A549 (cell line): Measurements from ENCODE around the gene HINT2. TPM values are rescaled to one million over a fixed set of nuclear protein-coding genes. Genes with fewer than 3 reads are reported as not detected.

ENCODE experiments used
- ATAC-seq, 2 experiments: fragments of 200-7000 bp in 1 of 2; fragments of >200 bp in 1 of 2; cut with Nextera tagmentation in 1 of 2; cut with Tn5 transposase in 1 of 2; 3 replicates each; pipeline versions ENCODE4 v1.8.0 to v1.9.1; 2018 to 2020; ENCODE audit warnings: mild to moderate bottlenecking in 1 of 2, moderate library complexity in 1 of 2
- CTCF ChIA-PET: fragments of 300-600 bp; sonication (Branson Sonifier 250); formaldehyde crosslinking; extraction: SDS; loops from one replicate; lab custom pipeline; 2021; ENCODE audit warnings: antibody characterized with exemption, inconsistent platforms; lab: Yijun Ruan, JAX
- POLR2A ChIA-PET: fragments of 350-600 bp; formaldehyde crosslinking; extraction: SDS; loops from one replicate; lab custom pipeline; 2021; ENCODE audit warnings: antibody characterized with exemption, inconsistent platforms; lab: Yijun Ruan, JAX
- DNase-seq, 2 experiments: peaks; one replicate each; pipeline versions ENCODE4 v3.0.0 to v3.0.0-alpha.2; 2011 to 2016; ENCODE audit warnings: low read depth in 1 of 2, low spot score in 1 of 2
- FAIRE-seq: peaks from 2 replicates; lab custom pipeline; 2011; peaks lifted over from hg19 to GRCh38; lab: Jason Lieb, UNC
- H3K27ac ChIP-seq, 2 experiments: fragments of >200 bp; sonication (Bioruptor Twin); formaldehyde crosslinking; 3 replicates each; pipeline ENCODE4 v1.5.1; 2016 to 2017
- H3K4me1 ChIP-seq: fragments of >200 bp; sonication (Bioruptor Twin); formaldehyde crosslinking; 3 replicates; pipeline ENCODE4 v1.6.1; 2016
- H3K4me2 ChIP-seq: fragments of >200 bp; sonication (Bioruptor Twin); formaldehyde crosslinking; 3 replicates; pipeline ENCODE4 v1.6.1; 2016
- H3K4me3 ChIP-seq: fragments of >200 bp; sonication (Bioruptor Twin); formaldehyde crosslinking; 3 replicates; pipeline ENCODE4 v1.5.1; 2016
- H3K9me3 ChIP-seq: fragments of >200 bp; sonication (Bioruptor Twin); formaldehyde crosslinking; 3 replicates; pipeline ENCODE4 v1.6.1; 2016
- BHLHE40 ChIP-seq: IDR thresholded peaks from 2 replicates; pipeline ENCODE4 v1.6.1; 2012; ENCODE audit warnings: low read depth, low read length, inconsistent platforms
- CBX8 ChIP-seq: fragments of 200-600 bp; sonication (generic); IDR thresholded peaks from 2 replicates; pipeline ENCODE4 v1.6.1; 2016
- CHD4 ChIP-seq: fragments of 200-600 bp; sonication (generic); IDR thresholded peaks from 2 replicates; pipeline ENCODE4 v1.6.1; 2016; ENCODE audit warnings: antibody characterized with exemption, mild to moderate bottlenecking, borderline replicate concordance
- GATA3 ChIP-seq: IDR thresholded peaks from 2 replicates; pipeline ENCODE4 v1.6.1; 2012; ENCODE audit warnings: borderline replicate concordance
- HOXA7 ChIP-seq: fragments of 250-450 bp; sonication (Bioruptor Pico); IDR thresholded peaks from 2 replicates; pipeline ENCODE4 v1.5.0; 2020; ENCODE audit warnings: mild to moderate bottlenecking, moderate library complexity
- JUN ChIP-seq, 2 experiments: fragments of >200 bp; sonication (Bioruptor Twin); formaldehyde crosslinking; IDR thresholded peaks; 2 replicates in 1 of 2; 3 replicates in 1 of 2; pipeline ENCODE4 v1.6.1; 2016 to 2017
- MYC ChIP-seq: IDR thresholded peaks from 2 replicates; pipeline ENCODE4 v1.6.1; 2012; ENCODE audit warnings: mild to moderate bottlenecking, inconsistent platforms, low read length, improper control_type of control experiment, borderline replicate concordance
- NR3C1 ChIP-seq: fragments of >200 bp; sonication (Bioruptor Twin); formaldehyde crosslinking; IDR thresholded peaks from 3 replicates; pipeline ENCODE4 v1.6.1; 2017
- POLR2A ChIP-seq: IDR thresholded peaks from 2 replicates; pipeline ENCODE4 v1.6.1; 2012; ENCODE audit warnings: mild to moderate bottlenecking, low read length
- RAD21 ChIP-seq, 2 experiments: fragments of >200 bp in 1 of 2; sonication (Bioruptor Twin) in 1 of 2; formaldehyde crosslinking in 1 of 2; IDR thresholded peaks in 1 of 2; conservative IDR thresholded peaks in 1 of 2; 2 replicates in 1 of 2; 3 replicates in 1 of 2; pipeline ENCODE4 v1.6.1; 2012 to 2018; ENCODE audit warnings: inconsistent platforms in 1 of 2
- RNF2 ChIP-seq: fragments of 200-600 bp; sonication (generic); IDR thresholded peaks from 2 replicates; pipeline ENCODE4 v1.6.1; 2016; ENCODE audit warnings: low read depth, mild to moderate bottlenecking, antibody characterized with exemption, moderate library complexity, borderline replicate concordance
- SMC3 ChIP-seq: fragments of >200 bp; sonication (Bioruptor Twin); formaldehyde crosslinking; IDR thresholded peaks from 3 replicates; pipeline ENCODE4 v1.6.1; 2018; ENCODE audit warnings: inconsistent platforms
- SREBF2 ChIP-seq: fragments of 450-650 bp; IDR thresholded peaks from 2 replicates; pipeline ENCODE4 v1.6.1; 2014; ENCODE audit warnings: mild to moderate bottlenecking, moderate library complexity
- WGBS: methylation state at CpG from one replicate; pipeline ENCODE4 v1.1.6; 2017; ENCODE audit errors: missing lambda C conversion rate; 5-methylcytosine and 5-hydroxymethylcytosine counted together
- polyA plus RNA-seq, 4 experiments: library from polyadenylated mRNA; depleted of rRNA in 3 of 4; stranded (reverse); fragments of >200 nt; fragmentation: RNase III in 1 of 4; extraction: RNeasy Plus Mini Kit Qiagen cat#74134 plus additional on column Dnase treatment in 1 of 4; gene quantifications; 2 replicates in 3 of 4; 3 replicates in 1 of 4; pipeline ENCODE4 v1.2.3, GENCODE V29; 2011 to 2017
- TF ChIP-seq, protein P1 (sequence below): IDR thresholded peaks from 2 replicates; pipeline ENCODE4 v1.6.1; 2012
- TF ChIP-seq, protein P2 (sequence below): fragments of >200 bp; sonication (Bioruptor Twin); formaldehyde crosslinking; IDR thresholded peaks from 3 replicates; pipeline ENCODE4 v1.5.1; 2016
- TF ChIP-seq, protein P3 (sequence below): fragments of 200-600 bp; sonication (generic); IDR thresholded peaks from 2 replicates; pipeline ENCODE4 v1.6.1; 2016; ENCODE audit warnings: antibody characterized with exemption, mild to moderate bottlenecking, moderate library complexity
- TF ChIP-seq, protein P4 (sequence below): IDR thresholded peaks from 2 replicates; pipeline ENCODE4 v1.6.1; 2012
- TF ChIP-seq, protein P5 (sequence below): fragments of >200 bp; sonication (Bioruptor Twin); formaldehyde crosslinking; IDR thresholded peaks from 3 replicates; pipeline ENCODE4 v1.6.1; 2016
- TF ChIP-seq, protein P6 (sequence below): fragments of 250-450 bp; sonication (Bioruptor Pico); IDR thresholded peaks from 2 replicates; pipeline ENCODE4 v1.5.0; 2020; ENCODE audit warnings: low read depth, mild to moderate bottlenecking, moderate library complexity

The HINT2 gene
- polyA plus RNA-seq, 2 of the 4 experiments (the other 2 are of a cell fraction) = 46.9 to 69.2 TPM

DNA sequence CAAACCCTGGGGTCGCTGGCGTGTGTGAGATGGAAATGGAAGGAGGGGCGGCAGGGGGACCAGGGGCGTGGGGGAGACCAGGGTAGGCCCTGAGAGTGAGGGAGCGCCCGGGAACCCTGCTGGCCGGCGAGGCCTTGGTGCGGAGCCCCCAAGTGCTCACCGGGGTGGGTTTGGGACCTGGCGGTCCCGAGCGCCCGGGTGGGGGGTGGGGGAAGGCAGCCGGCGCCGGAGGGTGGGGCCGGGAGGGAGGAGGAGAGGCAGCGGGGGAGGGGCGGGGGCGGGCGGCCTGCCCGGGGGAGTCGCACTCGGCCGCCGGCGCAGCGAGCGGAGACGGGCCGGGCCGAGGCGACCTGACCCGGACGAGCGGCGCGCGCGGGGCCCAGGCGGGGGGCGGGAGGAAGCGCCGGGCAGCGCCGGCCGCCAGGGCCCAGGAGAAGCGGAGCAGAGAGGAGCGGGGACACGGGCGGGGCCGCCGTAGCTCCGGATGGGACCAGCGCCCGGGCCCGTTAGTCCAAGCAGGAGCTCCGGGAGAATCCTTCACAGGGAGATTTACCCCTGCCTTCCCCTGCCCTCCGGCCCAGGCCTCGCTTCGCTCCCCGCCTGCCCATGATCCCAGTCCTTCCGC lies 23.4 kb downstream of the HINT2 start, which contains the start of gene NPR2:
TSS of gene NPR2 (plus strand) at position 295 of the 625 bp plus-strand sequence. CDS start 818 bp downstream, outside the sequence.
- Histone ChIP-seq H3K4me3 (no peak within 1 kb of the TSS), H3K9me3 (no peaks in the 10 kb centered on the region), H3K4me1 (peaks cover 16% of the 10 kb centered on the region), H3K4me2 (no peak within 1 kb of the TSS), H3K27ac (peak within 1 kb of the TSS in 1 of 2 experiments; percentile 22; a peak in 1 of 6 replicates)
- ChIA-PET CTCF (interaction anchor here (1.0 to 2.7 kb wide), 5 partner anchors 9 to 120 kb away, joined by 3 to 26 read pairs (median 6); partner anchors contain the start of genes HINT2 and SPAG8), POLR2A (no interaction called here)
- ATAC-seq (no peak), DNase-seq (no peak), FAIRE-seq (no peak)
- WGBS = 95% methylated on average over 35 of the region's 64 CpGs
- TF ChIP-seq CHD4 (no peak), POLR2A (no peak), MYC (no peak), SREBF2 (no peak)
- TF ChIP-seq, protein P1, sequence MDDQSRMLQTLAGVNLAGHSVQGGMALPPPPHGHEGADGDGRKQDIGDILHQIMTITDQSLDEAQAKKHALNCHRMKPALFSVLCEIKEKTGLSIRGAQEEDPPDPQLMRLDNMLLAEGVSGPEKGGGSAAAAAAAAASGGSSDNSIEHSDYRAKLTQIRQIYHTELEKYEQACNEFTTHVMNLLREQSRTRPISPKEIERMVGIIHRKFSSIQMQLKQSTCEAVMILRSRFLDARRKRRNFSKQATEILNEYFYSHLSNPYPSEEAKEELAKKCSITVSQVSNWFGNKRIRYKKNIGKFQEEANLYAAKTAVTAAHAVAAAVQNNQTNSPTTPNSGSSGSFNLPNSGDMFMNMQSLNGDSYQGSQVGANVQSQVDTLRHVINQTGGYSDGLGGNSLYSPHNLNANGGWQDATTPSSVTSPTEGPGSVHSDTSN = no peak
- TF ChIP-seq, protein P2, sequence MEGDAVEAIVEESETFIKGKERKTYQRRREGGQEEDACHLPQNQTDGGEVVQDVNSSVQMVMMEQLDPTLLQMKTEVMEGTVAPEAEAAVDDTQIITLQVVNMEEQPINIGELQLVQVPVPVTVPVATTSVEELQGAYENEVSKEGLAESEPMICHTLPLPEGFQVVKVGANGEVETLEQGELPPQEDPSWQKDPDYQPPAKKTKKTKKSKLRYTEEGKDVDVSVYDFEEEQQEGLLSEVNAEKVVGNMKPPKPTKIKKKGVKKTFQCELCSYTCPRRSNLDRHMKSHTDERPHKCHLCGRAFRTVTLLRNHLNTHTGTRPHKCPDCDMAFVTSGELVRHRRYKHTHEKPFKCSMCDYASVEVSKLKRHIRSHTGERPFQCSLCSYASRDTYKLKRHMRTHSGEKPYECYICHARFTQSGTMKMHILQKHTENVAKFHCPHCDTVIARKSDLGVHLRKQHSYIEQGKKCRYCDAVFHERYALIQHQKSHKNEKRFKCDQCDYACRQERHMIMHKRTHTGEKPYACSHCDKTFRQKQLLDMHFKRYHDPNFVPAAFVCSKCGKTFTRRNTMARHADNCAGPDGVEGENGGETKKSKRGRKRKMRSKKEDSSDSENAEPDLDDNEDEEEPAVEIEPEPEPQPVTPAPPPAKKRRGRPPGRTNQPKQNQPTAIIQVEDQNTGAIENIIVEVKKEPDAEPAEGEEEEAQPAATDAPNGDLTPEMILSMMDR = no peak
- TF ChIP-seq, protein P3, sequence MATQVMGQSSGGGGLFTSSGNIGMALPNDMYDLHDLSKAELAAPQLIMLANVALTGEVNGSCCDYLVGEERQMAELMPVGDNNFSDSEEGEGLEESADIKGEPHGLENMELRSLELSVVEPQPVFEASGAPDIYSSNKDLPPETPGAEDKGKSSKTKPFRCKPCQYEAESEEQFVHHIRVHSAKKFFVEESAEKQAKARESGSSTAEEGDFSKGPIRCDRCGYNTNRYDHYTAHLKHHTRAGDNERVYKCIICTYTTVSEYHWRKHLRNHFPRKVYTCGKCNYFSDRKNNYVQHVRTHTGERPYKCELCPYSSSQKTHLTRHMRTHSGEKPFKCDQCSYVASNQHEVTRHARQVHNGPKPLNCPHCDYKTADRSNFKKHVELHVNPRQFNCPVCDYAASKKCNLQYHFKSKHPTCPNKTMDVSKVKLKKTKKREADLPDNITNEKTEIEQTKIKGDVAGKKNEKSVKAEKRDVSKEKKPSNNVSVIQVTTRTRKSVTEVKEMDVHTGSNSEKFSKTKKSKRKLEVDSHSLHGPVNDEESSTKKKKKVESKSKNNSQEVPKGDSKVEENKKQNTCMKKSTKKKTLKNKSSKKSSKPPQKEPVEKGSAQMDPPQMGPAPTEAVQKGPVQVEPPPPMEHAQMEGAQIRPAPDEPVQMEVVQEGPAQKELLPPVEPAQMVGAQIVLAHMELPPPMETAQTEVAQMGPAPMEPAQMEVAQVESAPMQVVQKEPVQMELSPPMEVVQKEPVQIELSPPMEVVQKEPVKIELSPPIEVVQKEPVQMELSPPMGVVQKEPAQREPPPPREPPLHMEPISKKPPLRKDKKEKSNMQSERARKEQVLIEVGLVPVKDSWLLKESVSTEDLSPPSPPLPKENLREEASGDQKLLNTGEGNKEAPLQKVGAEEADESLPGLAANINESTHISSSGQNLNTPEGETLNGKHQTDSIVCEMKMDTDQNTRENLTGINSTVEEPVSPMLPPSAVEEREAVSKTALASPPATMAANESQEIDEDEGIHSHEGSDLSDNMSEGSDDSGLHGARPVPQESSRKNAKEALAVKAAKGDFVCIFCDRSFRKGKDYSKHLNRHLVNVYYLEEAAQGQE = no peak

DNA sequence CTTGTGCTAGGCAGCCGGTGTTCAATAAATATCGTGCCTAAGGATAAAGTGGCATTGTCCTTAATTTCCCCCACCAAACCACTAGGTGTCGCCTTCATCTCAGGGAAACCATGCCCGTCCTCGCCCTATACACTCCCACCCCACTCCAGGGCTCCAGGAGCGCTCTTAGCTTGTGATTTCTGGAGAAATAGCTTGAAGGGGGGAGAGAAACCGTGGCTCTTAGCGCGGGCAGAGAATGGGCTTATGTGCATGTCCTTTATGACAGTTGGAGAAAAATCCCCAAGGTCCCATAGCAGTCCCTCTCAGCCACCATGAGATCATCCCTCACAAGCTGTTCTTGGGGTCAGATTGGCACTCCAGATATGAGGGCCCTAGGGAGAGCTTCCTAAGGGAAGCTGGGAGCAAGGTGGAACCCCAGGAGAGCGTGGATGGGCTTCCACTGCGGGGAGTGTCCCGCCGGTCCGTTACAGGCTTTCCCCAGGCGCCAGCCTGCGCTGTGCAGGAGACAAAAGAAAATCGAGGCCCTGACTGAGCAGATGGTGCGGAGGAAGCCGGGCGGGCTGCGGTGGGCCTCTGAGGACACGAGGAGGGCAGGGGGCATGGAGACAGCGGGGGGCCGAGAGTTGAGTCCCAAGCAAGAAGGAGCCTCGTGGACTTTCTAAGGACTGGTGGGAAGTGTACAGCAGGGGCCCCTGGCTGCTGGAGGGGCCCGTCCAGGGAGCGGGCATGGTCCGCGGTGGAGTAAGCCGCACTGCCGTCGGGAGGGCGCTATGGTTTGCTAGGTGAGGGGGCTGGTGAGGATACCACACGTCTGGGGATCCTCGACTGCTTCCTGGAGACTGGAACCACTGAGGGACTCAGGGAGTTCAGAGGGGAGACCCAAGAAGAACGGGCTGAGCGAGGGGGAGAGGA lies 24.2 kb downstream of the HINT2 start:
- FAIRE-seq (peak; percentile 43), ATAC-seq (peak; percentile 87 to 97), DNase-seq (peak; percentile 65 to 85)
- Histone ChIP-seq H3K27ac (peak overlapping the region in 1 of 2 experiments; percentile 22; a peak in 1 of 6 replicates), H3K9me3 (no peaks in the 10 kb centered on the region), H3K4me3 (no peak overlapping the region), H3K4me1 (peaks cover 9% of the 10 kb centered on the region), H3K4me2 (no peak overlapping the region)
- POLR2A ChIA-PET = interaction anchor here (1.5 kb wide), 1 partner anchor 92 kb away, joined by 4 read pairs; no protein-coding TSS in a partner anchor
- 67% methylated on average over 37 of the region's 37 CpGs for WGBS
- TF ChIP-seq BHLHE40 (no peak), GATA3 (no peak), POLR2A (no peak), RNF2 (no peak), SMC3 (peak; percentile 59), RAD21 (conservative IDR thresholded peaks at IDR 0.05 in 1 of 2, IDR thresholded peaks at IDR 0.05 in 1 of 2) (peak; percentile 85 to 92), JUN (IDR thresholded peaks at IDR 0.05) (no peak), CBX8 (no peak), HOXA7 (no peak), NR3C1 (no peak)
- TF ChIP-seq, protein P4, sequence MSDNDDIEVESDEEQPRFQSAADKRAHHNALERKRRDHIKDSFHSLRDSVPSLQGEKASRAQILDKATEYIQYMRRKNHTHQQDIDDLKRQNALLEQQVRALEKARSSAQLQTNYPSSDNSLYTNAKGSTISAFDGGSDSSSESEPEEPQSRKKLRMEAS = no peak
- TF ChIP-seq, protein P2 = peak; percentile 91
- TF ChIP-seq, protein P5, sequence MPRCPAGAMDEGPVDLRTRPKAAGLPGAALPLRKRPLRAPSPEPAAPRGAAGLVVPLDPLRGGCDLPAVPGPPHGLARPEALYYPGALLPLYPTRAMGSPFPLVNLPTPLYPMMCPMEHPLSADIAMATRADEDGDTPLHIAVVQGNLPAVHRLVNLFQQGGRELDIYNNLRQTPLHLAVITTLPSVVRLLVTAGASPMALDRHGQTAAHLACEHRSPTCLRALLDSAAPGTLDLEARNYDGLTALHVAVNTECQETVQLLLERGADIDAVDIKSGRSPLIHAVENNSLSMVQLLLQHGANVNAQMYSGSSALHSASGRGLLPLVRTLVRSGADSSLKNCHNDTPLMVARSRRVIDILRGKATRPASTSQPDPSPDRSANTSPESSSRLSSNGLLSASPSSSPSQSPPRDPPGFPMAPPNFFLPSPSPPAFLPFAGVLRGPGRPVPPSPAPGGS = no peak
- TF ChIP-seq, protein P6, sequence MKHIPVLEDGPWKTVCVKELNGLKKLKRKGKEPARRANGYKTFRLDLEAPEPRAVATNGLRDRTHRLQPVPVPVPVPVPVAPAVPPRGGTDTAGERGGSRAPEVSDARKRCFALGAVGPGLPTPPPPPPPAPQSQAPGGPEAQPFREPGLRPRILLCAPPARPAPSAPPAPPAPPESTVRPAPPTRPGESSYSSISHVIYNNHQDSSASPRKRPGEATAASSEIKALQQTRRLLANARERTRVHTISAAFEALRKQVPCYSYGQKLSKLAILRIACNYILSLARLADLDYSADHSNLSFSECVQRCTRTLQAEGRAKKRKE (CRISPR knock-in tag) = no peak
- CTCF ChIA-PET = interaction anchor here (0.5 to 5.0 kb wide), 69 partner anchors 9 to 1766 kb away, joined by 3 to 122 read pairs (median 7); partner anchors contain the start of genes ARHGEF39, CCDC107, FAM221B and GBA2
